GM12801 (cell line): ENCODE measurements around the gene MRPL33.

Experiments
- CTCF ChIP-seq: IDR thresholded peaks from one replicate; pipeline ENCODE4 v1.5.1; 2011; ENCODE audit warnings: control low read depth; ENCODE audit not compliant: insufficient read length; ENCODE audit errors: extremely low read depth

The MRPL33 gene

GRCh38 chr2:27746325-27746724 lies 25.2 kb upstream of the MRPL33 start:
- TF ChIP-seq CTCF: no peak

DNA sequence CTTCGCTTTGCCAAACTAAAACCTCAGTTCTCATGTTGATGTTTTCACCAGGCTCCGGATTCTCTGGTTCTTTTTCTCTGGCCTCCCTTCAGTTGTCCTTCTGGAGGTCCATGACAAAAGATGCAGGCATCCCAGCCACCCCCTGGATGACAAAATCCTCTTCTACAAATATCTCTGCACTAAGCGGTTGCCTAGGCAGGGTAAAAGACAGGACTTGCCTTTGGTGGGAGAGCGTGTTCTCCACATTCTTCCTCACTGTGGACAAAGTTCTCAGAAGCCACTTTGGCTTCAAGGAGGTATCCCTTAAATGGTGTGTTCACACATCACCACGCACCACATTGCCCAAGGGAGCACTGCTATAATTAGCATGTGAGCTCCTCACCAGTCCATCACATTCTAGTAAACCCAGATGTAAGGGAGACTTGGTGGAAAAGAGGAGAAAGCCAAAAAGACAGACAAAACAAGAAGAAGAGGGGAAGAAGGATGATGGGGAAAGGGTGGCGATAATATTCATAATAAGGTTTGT lies 23.6 kb upstream of the MRPL33 start:
- TF ChIP-seq CTCF: no peak

GRCh38 chr2:27751377-27751776 lies 20.1 kb upstream of the MRPL33 start:
- TF ChIP-seq CTCF: no peak

DNA sequence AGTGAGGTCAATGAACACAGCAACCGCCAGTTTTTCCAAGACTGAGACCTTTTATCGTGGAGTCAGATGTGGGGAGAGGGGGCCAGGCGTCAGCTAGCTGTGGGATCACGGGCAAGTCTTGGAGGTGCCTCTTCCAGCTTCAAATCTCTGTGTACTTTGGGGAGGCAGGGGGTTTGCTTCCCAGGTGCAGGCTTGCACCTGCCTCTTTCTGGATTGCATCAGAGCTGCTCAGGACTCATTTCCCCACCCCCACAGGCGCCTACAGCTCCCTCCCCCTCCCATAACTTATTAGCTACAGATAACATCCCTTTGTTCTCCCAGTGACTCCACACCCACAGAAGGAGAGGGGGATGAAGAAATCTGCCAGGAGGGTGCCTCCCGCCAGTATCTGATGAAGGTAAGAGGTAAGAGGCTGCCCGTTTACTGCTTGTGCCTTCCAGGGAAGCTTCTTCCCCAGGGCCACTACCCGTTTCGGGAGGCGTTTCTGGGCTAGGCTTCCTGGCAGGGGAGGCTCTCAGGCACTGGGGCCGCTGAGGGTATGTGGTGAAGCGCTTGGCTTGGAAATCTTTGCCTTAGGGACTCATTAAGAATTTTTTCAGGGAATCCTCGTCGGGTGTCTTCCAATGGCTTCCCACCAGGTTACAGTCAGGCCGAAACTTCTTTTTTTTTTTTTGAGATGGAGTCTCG lies 18.8 kb upstream of the MRPL33 start:
- no peak for TF ChIP-seq CTCF

DNA sequence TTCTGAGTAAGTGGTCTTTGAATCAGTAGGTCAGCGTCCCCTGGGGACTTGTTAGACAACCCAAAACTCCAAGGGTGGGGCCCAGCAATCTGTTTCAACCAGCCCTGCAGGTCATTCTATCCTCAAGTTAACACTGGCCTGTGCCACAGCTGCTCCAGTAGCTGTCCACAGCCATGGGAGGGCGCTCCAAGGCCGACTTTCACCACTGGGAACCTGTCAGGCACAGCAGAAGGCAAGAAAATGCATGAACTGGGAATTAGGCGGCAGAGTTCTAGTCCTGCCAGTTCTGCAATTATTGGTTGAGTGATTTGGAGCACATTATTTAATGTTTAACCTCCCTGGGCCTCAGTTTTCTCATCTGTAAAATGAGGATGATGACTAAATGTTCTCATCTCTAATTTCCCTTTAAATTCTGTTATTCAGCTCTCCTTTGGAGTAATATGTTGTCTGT lies 17.4 kb upstream of the MRPL33 start:
- no peak for TF ChIP-seq CTCF

GRCh38 chr2:27754831-27755230 lies 16.7 kb upstream of the MRPL33 start:
- TF ChIP-seq CTCF: no peak

DNA sequence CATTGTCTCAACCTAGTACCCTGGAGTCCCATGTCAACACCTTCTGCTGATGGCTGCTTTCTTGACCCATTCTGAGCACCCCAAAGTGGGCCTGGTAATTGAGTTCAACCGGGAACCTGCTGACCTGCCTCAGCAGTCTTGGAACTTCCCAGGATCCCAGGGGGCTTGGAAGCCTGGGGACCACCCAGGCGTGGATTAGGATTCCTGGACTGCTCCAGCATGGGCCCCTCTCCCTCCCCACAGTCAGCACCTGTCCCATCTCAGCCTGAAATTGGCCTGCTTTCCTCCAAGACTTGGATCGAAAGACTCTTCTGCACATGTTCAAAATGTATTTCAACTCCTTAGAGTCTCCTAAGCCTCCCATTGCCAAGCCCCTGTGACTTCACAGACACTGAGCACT lies 15.4 kb upstream of the MRPL33 start:
- no peak for TF ChIP-seq CTCF
